ENCODE data around the gene DENND5B.

DNA sequence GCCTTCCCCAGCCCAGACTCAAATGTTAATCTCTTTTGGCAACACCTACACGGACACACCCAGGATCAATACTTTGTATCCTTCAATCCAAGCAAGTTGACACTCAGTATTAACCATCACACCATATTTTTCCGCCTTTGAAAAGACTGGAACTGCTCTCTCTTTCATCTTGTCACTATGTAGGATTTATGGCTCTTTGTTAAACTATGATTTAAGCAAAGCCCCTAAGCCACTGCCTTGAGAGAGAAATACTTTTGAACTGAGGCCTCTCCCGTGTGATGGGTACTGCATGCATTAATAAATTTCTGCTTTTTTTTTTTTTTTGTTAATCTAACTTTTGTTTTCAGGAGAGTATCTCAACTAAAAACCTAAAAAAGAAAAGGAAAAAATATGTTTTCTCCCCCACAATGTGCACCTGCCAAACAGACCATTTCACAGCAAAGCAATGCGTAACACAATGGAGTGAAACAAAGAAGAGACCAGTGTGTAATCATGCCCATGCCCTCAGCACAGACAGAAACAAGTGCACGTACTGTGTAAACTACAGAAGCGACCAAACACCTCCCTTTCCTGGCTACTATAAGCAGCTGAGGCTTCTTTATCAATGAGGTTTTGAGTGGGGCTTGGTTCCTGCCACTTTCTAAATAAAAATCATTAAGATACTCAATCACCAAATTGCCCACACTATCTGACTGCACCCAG, 40.2 kb upstream of the DENND5B start:
- TF ChIP-seq, protein P1, sequence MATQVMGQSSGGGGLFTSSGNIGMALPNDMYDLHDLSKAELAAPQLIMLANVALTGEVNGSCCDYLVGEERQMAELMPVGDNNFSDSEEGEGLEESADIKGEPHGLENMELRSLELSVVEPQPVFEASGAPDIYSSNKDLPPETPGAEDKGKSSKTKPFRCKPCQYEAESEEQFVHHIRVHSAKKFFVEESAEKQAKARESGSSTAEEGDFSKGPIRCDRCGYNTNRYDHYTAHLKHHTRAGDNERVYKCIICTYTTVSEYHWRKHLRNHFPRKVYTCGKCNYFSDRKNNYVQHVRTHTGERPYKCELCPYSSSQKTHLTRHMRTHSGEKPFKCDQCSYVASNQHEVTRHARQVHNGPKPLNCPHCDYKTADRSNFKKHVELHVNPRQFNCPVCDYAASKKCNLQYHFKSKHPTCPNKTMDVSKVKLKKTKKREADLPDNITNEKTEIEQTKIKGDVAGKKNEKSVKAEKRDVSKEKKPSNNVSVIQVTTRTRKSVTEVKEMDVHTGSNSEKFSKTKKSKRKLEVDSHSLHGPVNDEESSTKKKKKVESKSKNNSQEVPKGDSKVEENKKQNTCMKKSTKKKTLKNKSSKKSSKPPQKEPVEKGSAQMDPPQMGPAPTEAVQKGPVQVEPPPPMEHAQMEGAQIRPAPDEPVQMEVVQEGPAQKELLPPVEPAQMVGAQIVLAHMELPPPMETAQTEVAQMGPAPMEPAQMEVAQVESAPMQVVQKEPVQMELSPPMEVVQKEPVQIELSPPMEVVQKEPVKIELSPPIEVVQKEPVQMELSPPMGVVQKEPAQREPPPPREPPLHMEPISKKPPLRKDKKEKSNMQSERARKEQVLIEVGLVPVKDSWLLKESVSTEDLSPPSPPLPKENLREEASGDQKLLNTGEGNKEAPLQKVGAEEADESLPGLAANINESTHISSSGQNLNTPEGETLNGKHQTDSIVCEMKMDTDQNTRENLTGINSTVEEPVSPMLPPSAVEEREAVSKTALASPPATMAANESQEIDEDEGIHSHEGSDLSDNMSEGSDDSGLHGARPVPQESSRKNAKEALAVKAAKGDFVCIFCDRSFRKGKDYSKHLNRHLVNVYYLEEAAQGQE (IDR thresholded peaks at IDR 0.05; ENCODE audit: insufficient read depth in 1 of 2, low read depth in 2 of 2, low read length in 2 of 2) = no peak
- TF ChIP-seq POLR2AphosphoS5 (IDR thresholded peaks at IDR 0.05; ENCODE audit: low read depth, low read length) (no peak), TAF1 (IDR thresholded peaks at IDR 0.05; ENCODE audit: borderline replicate concordance, insufficient read depth, low read length) (no peak), SIN3A (IDR thresholded peaks at IDR 0.05; ENCODE audit: borderline replicate concordance, insufficient read depth, low read length) (no peak)

Measured in PFSK-1 (cell line).